HepG2 (cell line): ENCODE data around the gene NOG.

Experiments
- IKZF1 ChIP-seq: fragments of 450-650 bp; IDR thresholded peaks from 2 replicates; pipeline ENCODE4 v1.7.1; 2016
- TARDBP ChIP-seq: sonication (generic); formaldehyde crosslinking; IDR thresholded peaks from 2 replicates; pipeline ENCODE4 v1.8.0; 2022; ENCODE audit warnings: mild to moderate bottlenecking, missing genetic modification reagents
- TF ChIP-seq, protein P1 (sequence below): sonication (generic); formaldehyde crosslinking; IDR thresholded peaks from 2 replicates; pipeline ENCODE4 v1.4.0; 2020; ENCODE audit warnings: missing genetic modification reagents, borderline replicate concordance

GRCh38 chr17:56601591-56601990 lies 8.1 kb downstream of the NOG start:
- TF ChIP-seq TARDBP (CRISPR knock-in tag): no peak
- TF ChIP-seq, protein P1, sequence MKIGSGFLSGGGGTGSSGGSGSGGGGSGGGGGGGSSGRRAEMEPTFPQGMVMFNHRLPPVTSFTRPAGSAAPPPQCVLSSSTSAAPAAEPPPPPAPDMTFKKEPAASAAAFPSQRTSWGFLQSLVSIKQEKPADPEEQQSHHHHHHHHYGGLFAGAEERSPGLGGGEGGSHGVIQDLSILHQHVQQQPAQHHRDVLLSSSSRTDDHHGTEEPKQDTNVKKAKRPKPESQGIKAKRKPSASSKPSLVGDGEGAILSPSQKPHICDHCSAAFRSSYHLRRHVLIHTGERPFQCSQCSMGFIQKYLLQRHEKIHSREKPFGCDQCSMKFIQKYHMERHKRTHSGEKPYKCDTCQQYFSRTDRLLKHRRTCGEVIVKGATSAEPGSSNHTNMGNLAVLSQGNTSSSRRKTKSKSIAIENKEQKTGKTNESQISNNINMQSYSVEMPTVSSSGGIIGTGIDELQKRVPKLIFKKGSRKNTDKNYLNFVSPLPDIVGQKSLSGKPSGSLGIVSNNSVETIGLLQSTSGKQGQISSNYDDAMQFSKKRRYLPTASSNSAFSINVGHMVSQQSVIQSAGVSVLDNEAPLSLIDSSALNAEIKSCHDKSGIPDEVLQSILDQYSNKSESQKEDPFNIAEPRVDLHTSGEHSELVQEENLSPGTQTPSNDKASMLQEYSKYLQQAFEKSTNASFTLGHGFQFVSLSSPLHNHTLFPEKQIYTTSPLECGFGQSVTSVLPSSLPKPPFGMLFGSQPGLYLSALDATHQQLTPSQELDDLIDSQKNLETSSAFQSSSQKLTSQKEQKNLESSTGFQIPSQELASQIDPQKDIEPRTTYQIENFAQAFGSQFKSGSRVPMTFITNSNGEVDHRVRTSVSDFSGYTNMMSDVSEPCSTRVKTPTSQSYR (CRISPR knock-in tag): no peak
- no peak for TF ChIP-seq IKZF1
